Endothelial cell of umbilical vein (primary cell): ENCODE data around the gene C11orf58. TPM values are rescaled to one million over a fixed set of nuclear protein-coding genes. Genes with fewer than 3 reads are reported as not detected.

Experiments
- BruUV-seq: library from RNA; stranded (reverse); fragments of 400-500 nt; replicated peaks from 2 replicates; lab custom pipeline; 2021; lab: Mats Ljungman, UMichigan
- CTCF ChIA-PET: fragments of 300-600, 350-600 bp; sonication (Branson Sonifier 250); formaldehyde crosslinking; loops from one replicate; lab custom pipeline; 2021; ENCODE audit warnings: antibody characterized with exemption, inconsistent platforms; lab: Charles Lee
- POLR2A ChIA-PET: fragments of 300-600, 350-600 bp; sonication (Branson Sonifier 250); formaldehyde crosslinking; loops from one replicate; lab custom pipeline; 2021; ENCODE audit warnings: antibody characterized with exemption, inconsistent platforms; lab: Charles Lee
- DNase-seq: peaks from one replicate; pipeline ENCODE4 v3.0.0-alpha.2; 2011; ENCODE audit warnings: low read depth, low spot score
- FAIRE-seq: peaks from 2 replicates; lab custom pipeline; 2011; peaks lifted over from hg19 to GRCh38; lab: Jason Lieb, UNC
- H2AFZ ChIP-seq: 2 replicates; pipeline ENCODE4 v1.6.0; 2012; ENCODE audit warnings: low read depth, low read length, control low read depth, inconsistent platforms
- H3K27ac ChIP-seq: 2 replicates; pipeline ENCODE4 v1.5.1; 2011; ENCODE audit warnings: low read depth, mild to moderate bottlenecking, control low read depth, low read length, moderate library complexity; ENCODE audit not compliant: insufficient read depth
- H3K27me3 ChIP-seq, 2 experiments: 2 replicates each; pipeline versions ENCODE4 v1.6.0 to v1.6.1; 2011; ENCODE audit warnings: low read length in 2 of 2, mixed read lengths in 1 of 2; ENCODE audit not compliant: control insufficient read depth in 2 of 2, insufficient read depth in 2 of 2
- H3K36me3 ChIP-seq, 2 experiments: 2 replicates in 1 of 2; 3 replicates in 1 of 2; pipeline ENCODE4 v1.5.1; 2011; ENCODE audit warnings: low read length in 2 of 2, mild to moderate bottlenecking in 1 of 2, moderate library complexity in 1 of 2; ENCODE audit not compliant: control insufficient read depth in 2 of 2, insufficient read depth in 2 of 2; ENCODE audit errors: extremely low read depth in 1 of 2
- H3K4me1 ChIP-seq: 3 replicates; pipeline ENCODE4 v1.5.1; 2011; ENCODE audit warnings: mild to moderate bottlenecking, low read length; ENCODE audit not compliant: control insufficient read depth, insufficient read depth; ENCODE audit errors: extremely low read depth
- H3K4me2 ChIP-seq: 2 replicates; pipeline ENCODE4 v1.6.1; 2011; ENCODE audit warnings: low read length, control low read depth, mixed read lengths; ENCODE audit not compliant: insufficient read depth
- H3K4me3 ChIP-seq, 3 experiments: fragments of 200-600 bp in 1 of 3; sonication (generic), shearing (Covaris generic) in 1 of 3; replicated peaks in 1 of 3; 2 replicates each; pipeline ENCODE4 v1.5.1; 2011 to 2016; ENCODE audit warnings: control low read depth in 3 of 3, low read length in 3 of 3, mild to moderate bottlenecking in 2 of 3, inconsistent platforms in 1 of 3, low read depth in 1 of 3, moderate library complexity in 1 of 3; ENCODE audit not compliant: insufficient read depth in 1 of 3
- H3K79me2 ChIP-seq: 2 replicates; pipeline ENCODE4 v1.6.0; 2012; ENCODE audit warnings: low read length, inconsistent platforms; ENCODE audit not compliant: control insufficient read depth, insufficient read depth
- H3K9ac ChIP-seq: replicated peaks from 2 replicates; pipeline ENCODE3; 2011; ENCODE audit warnings: low read length, control low read depth; ENCODE audit not compliant: insufficient read depth; ENCODE audit errors: extremely low read depth
- H3K9me1 ChIP-seq: replicated peaks from 3 replicates; pipeline ENCODE4 v1.6.0; 2011; ENCODE audit warnings: mild to moderate bottlenecking, low read length; ENCODE audit not compliant: control insufficient read depth, insufficient read depth; ENCODE audit errors: extremely low read depth
- H3K9me3 ChIP-seq: replicated peaks from 2 replicates; pipeline ENCODE4 v1.5.1; 2012; ENCODE audit warnings: low read length, inconsistent platforms; ENCODE audit not compliant: control insufficient read depth, insufficient read depth
- H4K20me1 ChIP-seq: replicated peaks from 2 replicates; pipeline ENCODE3; 2011; ENCODE audit warnings: mild to moderate bottlenecking, low read length; ENCODE audit not compliant: control insufficient read depth, insufficient read depth; ENCODE audit errors: extremely low read depth
- EZH2 ChIP-seq: IDR thresholded peaks from 2 replicates; pipeline ENCODE4 v1.6.1; 2012; ENCODE audit warnings: borderline replicate concordance, low read depth, mild to moderate bottlenecking, moderate library complexity, low read length, inconsistent platforms; ENCODE audit not compliant: severe bottlenecking
- FOS ChIP-seq: IDR thresholded peaks from 2 replicates; pipeline ENCODE4 v1.6.1; 2011; ENCODE audit warnings: mild to moderate bottlenecking, low read length, moderate library complexity, borderline replicate concordance; ENCODE audit not compliant: insufficient read depth
- GATA2 ChIP-seq: IDR thresholded peaks from 2 replicates; pipeline ENCODE4 v1.7.0; 2011; ENCODE audit warnings: low read depth, mild to moderate bottlenecking, moderate library complexity, mixed read lengths, low read length; ENCODE audit not compliant: insufficient read length, insufficient read depth
- JUN ChIP-seq: IDR thresholded peaks from 2 replicates; pipeline ENCODE4 v1.6.1; 2011; ENCODE audit warnings: borderline replicate concordance, low read depth; ENCODE audit not compliant: insufficient read length, insufficient read depth
- MYC ChIP-seq: IDR thresholded peaks from one replicate; pipeline ENCODE4 v1.6.1; 2011; ENCODE audit warnings: mild to moderate bottlenecking, low read depth, low read length
- POLR2A ChIP-seq: IDR thresholded peaks from 2 replicates; pipeline ENCODE4 v1.6.1; 2012; ENCODE audit warnings: low read depth, mild to moderate bottlenecking, control low read depth, low read length
- POLR2AphosphoS5 ChIP-seq: IDR thresholded peaks from 2 replicates; pipeline ENCODE4 v1.6.1; 2012; ENCODE audit warnings: low read depth, mild to moderate bottlenecking, control low read depth, low read length, moderate library complexity; ENCODE audit not compliant: insufficient read depth
- dilution Hi-C: fragments of 300-500 bp; cut with MboI; formaldehyde crosslinking; loops from one replicate; pipeline ENCODE4 v1.15.0; 2019; ENCODE audit warnings: low sequenced_read_pairs; ENCODE audit not compliant: extremely low pct_ligation_motif_present
- intact Hi-C: fragments of 100-400 bp; cut with micrococcal nuclease; formaldehyde crosslinking; loops from one replicate; pipeline ENCODE4 v1.10.0; 2022
- polyA plus RNA-seq, 4 experiments: library from polyadenylated mRNA; depleted of rRNA in 3 of 4; stranded (reverse) in 3 of 4; unstranded in 1 of 4; fragments of >200 nt; gene quantifications; 2 replicates each; pipeline versions ENCODE4 v1.2.1 to v1.2.3, GENCODE V29; 2011 to 2012; ENCODE audit warnings: missing spikeins in 1 of 4
- total RNA-seq: library from RNA; stranded (reverse); gene quantifications from 2 replicates; pipeline ENCODE4 v1.2.3, GENCODE V29; 2021
- TF ChIP-seq, protein P1 (sequence below), 2 donors: IDR thresholded peaks; 1 replicate in 1 of 2; 2 replicates in 1 of 2; pipeline ENCODE4 v1.5.1; 2011; ENCODE audit warnings: low read length in 2 of 2, mild to moderate bottlenecking in 2 of 2, moderate library complexity in 2 of 2, control low read depth in 1 of 2, inconsistent platforms in 1 of 2, low read depth in 1 of 2; ENCODE audit not compliant: insufficient read depth in 1 of 2; ENCODE audit errors: extremely low read depth in 1 of 2
- TF ChIP-seq, protein P2 (sequence below): IDR thresholded peaks from 2 replicates; pipeline ENCODE4 v1.6.1; 2011; ENCODE audit not compliant: insufficient read depth, insufficient read length

C11orf58 gene
- total and polyA plus RNA-seq, 2 donors (not counting 3 experiments of a cell fraction or from before 2014, with no cell fraction given): 88.4 to 150 TPM

DNA sequence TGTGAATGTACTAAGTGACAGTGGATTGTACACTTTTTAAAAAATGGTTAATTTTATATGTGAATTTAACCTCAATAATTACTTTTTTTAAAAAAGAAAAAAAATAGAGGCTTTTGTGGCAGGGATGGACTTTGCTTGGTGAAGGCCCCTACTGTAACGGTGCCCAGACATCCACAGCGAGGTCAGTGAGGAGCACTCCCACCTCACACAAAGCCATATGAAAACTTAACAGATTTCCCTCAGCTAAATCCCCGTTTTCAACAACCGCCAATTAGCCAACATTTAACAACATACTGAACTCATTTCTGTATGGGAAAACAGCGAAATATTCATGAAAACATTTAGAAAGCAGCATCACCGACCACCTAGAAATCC, 642 bp upstream of the C11orf58 start:
- Histone ChIP-seq H3K27ac (peak overlapping the region; percentile 98), H3K79me2 (peaks cover 41% of the 10 kb centered on the region), H3K9me3 (no peaks in the 10 kb centered on the region), H3K4me1 (peaks cover 18% of the 10 kb centered on the region), H2AFZ (peak overlapping the region; percentile 90), H3K4me2 (peak overlapping the region; percentile 92), H3K27me3 (no peaks in the 10 kb centered on the region), H4K20me1 (peaks cover 6% of the 10 kb centered on the region), H3K4me3 (peak overlapping the region; percentile 80 to 94 (median 87)), H3K9me1 (no peaks in the 10 kb centered on the region), H3K9ac (peak overlapping the region; percentile 99), H3K36me3 (peaks cover 0 to 2% of the 10 kb centered on the region in 2 experiments)
- ChIA-PET POLR2A (interaction anchor here (1.0 kb wide), 1 partner anchor 11 kb away, joined by 3 read pairs; no protein-coding TSS in a partner anchor), CTCF (interaction anchor here (0.9 to 1.5 kb wide), 2 partner anchors 12 to 48 kb away, joined by 3 to 5 read pairs; no protein-coding TSS in a partner anchor)
- TF ChIP-seq, protein P1, sequence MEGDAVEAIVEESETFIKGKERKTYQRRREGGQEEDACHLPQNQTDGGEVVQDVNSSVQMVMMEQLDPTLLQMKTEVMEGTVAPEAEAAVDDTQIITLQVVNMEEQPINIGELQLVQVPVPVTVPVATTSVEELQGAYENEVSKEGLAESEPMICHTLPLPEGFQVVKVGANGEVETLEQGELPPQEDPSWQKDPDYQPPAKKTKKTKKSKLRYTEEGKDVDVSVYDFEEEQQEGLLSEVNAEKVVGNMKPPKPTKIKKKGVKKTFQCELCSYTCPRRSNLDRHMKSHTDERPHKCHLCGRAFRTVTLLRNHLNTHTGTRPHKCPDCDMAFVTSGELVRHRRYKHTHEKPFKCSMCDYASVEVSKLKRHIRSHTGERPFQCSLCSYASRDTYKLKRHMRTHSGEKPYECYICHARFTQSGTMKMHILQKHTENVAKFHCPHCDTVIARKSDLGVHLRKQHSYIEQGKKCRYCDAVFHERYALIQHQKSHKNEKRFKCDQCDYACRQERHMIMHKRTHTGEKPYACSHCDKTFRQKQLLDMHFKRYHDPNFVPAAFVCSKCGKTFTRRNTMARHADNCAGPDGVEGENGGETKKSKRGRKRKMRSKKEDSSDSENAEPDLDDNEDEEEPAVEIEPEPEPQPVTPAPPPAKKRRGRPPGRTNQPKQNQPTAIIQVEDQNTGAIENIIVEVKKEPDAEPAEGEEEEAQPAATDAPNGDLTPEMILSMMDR (IDR thresholded peaks at IDR 0.05; ENCODE audit: extremely low read depth in 1 of 2, insufficient read depth in 1 of 2, low read depth in 1 of 2, low read length in 2 of 2): no peak
- TF ChIP-seq POLR2A (no peak), MYC (no peak), EZH2 (no peak), FOS (no peak), GATA2 (no peak), POLR2AphosphoS5 (no peak), JUN (no peak)
- TF ChIP-seq, protein P2, sequence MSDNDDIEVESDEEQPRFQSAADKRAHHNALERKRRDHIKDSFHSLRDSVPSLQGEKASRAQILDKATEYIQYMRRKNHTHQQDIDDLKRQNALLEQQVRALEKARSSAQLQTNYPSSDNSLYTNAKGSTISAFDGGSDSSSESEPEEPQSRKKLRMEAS: no peak
- BruUV-seq: TSS peak; percentile 98
- peak; percentile 59 for FAIRE-seq
- dilution Hi-C loops: no loop called here
- no peak for DNase-seq
- intact Hi-C loops: loop anchor here (1.0 to 5.0 kb wide), 4 partner anchors 21 to 339 kb away; partner anchors contain the start of gene RPS13
